ENCODE measurements around the gene EARS2.

DNA sequence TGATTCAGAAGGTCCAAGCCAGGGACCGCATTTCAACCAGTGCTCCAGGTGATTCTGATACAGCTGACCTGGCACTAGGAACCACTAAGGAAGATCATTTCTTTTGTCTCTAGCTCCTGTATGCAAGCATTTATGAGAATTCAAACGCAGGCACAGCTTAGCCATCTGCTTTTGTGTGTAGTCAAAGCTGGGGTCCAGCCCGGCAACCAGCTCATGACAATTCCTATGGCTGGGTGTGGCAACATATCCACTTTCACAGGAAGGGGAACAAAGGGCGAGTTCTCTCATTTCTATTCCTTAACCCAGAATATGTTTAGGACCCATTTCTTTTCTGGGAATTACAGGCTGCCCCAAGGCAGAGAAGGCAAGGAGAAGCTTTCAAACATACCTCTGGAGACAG is 76.9 kb downstream of the EARS2 start:
- TF ChIP-seq, protein P1, sequence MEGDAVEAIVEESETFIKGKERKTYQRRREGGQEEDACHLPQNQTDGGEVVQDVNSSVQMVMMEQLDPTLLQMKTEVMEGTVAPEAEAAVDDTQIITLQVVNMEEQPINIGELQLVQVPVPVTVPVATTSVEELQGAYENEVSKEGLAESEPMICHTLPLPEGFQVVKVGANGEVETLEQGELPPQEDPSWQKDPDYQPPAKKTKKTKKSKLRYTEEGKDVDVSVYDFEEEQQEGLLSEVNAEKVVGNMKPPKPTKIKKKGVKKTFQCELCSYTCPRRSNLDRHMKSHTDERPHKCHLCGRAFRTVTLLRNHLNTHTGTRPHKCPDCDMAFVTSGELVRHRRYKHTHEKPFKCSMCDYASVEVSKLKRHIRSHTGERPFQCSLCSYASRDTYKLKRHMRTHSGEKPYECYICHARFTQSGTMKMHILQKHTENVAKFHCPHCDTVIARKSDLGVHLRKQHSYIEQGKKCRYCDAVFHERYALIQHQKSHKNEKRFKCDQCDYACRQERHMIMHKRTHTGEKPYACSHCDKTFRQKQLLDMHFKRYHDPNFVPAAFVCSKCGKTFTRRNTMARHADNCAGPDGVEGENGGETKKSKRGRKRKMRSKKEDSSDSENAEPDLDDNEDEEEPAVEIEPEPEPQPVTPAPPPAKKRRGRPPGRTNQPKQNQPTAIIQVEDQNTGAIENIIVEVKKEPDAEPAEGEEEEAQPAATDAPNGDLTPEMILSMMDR (IDR thresholded peaks at IDR 0.05), result no peak
- no peak for TF ChIP-seq POLR2A (IDR thresholded peaks at IDR 0.05)

Measured in adrenal gland (tissue), 5 donors.